Tibial artery (tissue), 4 donors: Measurements from ENCODE around the gene GSS.
"Not testable (repeated sequence)": the region's sequence is repeated elsewhere in the genome, so short reads cannot be mapped to it uniquely, and the experiment has no call there.

ENCODE experiments used
- DNase-seq, 2 donors: peaks; one replicate each; pipeline ENCODE4 v3.0.0-alpha.2; 2019
- H3K27ac ChIP-seq, 2 donors: fragments of 200-600 bp; sonication (generic) in 1 of 2; 1 replicate in 1 of 2; 2 replicates in 1 of 2; pipeline ENCODE4 v1.5.1; 2018 to 2019; ENCODE audit warnings: mild to moderate bottlenecking in 1 of 2
- H3K27me3 ChIP-seq, 2 donors: fragments of 200-600 bp; sonication (generic) in 1 of 2; one replicate each; pipeline versions ENCODE4 v1.5.1 to v1.6.0; 2016 to 2019
- H3K36me3 ChIP-seq, 3 donors: fragments of 200-600 bp; sonication (generic) in 2 of 3; one replicate each; pipeline ENCODE4 v1.5.1; 2016 to 2019; ENCODE audit warnings: mild to moderate bottlenecking in 2 of 3
- H3K4me1 ChIP-seq, 4 donors: fragments of 200-600 bp; sonication (generic) in 2 of 4; 1 replicate in 3 of 4; 2 replicates in 1 of 4; pipeline ENCODE4 v1.5.1; 2016 to 2019
- H3K4me3 ChIP-seq, 2 donors: fragments of 200-600 bp; sonication (generic) in 1 of 2; 1 replicate in 1 of 2; 2 replicates in 1 of 2; pipeline ENCODE4 v1.5.1; 2018 to 2019; ENCODE audit warnings: mild to moderate bottlenecking in 2 of 2
- H3K9me3 ChIP-seq, 3 donors: fragments of 200-600 bp; sonication (generic) in 1 of 3; one replicate each; pipeline ENCODE4 v1.5.1; 2016 to 2019
- intact Hi-C: fragments of 100-400 bp; cut with DNase I; formaldehyde crosslinking; loops from one replicate; pipeline ENCODE4 v1.15.0; 2023; ENCODE audit warnings: low total_unique reads
- TF ChIP-seq, protein P1 (sequence below), 2 experiments: fragments of 200-600 bp in 1 of 2; fragments of 450-650 bp in 1 of 2; IDR thresholded peaks; one replicate each; pipeline ENCODE4 v1.5.1; 2017 to 2019; ENCODE audit warnings: antibody characterized with exemption in 2 of 2, mild to moderate bottlenecking in 1 of 2, moderate library complexity in 1 of 2

The GSS gene

DNA sequence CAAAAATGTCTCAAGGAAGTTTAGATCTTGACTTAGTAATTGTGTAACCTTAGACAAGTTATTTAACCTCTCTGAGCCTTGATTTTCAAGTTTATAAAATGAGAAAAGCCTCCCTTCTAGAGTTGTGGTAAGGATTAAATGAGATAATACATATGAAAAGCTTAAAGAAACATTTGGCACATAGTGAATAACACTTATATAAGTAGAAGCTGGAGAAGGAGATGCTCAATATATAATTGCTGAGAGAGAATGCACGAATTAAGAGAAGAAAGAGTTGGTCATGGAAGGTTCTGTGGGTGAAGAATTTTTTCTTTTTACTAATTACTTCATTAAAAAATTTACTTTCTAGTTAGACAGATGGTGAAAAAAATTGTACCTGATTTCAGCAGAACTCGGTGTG, 73.9 kb downstream of the GSS start:
- H3K4me3 ChIP-seq: no peak overlapping the region
- H3K4me1 ChIP-seq: peaks cover 0 to 28% (median 14%) of the 10 kb centered on the region in 4 donors
- no peak overlapping the region for H3K27ac ChIP-seq
- peaks cover 11 to 29% (median 27%) of the 10 kb centered on the region in 3 donors for H3K36me3 ChIP-seq
- H3K9me3 ChIP-seq: no peaks in the 10 kb centered on the region
- intact Hi-C loops: loop anchor here (5.0 kb wide), 1 partner anchor 201 kb away; no protein-coding TSS in a partner anchor
- DNase-seq: no peak
- TF ChIP-seq, protein P1, sequence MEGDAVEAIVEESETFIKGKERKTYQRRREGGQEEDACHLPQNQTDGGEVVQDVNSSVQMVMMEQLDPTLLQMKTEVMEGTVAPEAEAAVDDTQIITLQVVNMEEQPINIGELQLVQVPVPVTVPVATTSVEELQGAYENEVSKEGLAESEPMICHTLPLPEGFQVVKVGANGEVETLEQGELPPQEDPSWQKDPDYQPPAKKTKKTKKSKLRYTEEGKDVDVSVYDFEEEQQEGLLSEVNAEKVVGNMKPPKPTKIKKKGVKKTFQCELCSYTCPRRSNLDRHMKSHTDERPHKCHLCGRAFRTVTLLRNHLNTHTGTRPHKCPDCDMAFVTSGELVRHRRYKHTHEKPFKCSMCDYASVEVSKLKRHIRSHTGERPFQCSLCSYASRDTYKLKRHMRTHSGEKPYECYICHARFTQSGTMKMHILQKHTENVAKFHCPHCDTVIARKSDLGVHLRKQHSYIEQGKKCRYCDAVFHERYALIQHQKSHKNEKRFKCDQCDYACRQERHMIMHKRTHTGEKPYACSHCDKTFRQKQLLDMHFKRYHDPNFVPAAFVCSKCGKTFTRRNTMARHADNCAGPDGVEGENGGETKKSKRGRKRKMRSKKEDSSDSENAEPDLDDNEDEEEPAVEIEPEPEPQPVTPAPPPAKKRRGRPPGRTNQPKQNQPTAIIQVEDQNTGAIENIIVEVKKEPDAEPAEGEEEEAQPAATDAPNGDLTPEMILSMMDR (IDR thresholded peaks at IDR 0.05): no peak
- H3K27me3 ChIP-seq: no peaks in the 10 kb centered on the region

DNA sequence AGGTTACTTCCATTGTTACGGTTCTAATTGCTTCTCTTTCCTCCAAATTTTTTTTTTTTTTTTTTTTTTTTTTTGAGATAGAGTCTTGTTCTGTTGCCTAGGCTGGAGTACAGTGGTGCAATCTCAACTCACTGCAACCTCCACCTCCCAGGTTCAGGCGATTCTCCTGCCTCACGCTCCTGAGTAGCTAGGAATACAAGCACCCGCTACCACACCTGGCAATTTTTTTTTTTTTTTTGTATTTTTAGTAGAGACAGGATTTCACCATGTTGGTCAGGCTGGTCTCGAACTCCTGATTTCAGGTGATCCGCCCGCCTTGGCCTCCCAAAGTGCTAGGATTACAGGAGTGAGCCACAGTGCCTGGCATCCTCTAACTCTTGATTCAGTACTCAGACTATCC, 74.6 kb downstream of the GSS start:
- intact Hi-C loops: loop anchor here (5.0 kb wide), 1 partner anchor 201 kb away; no protein-coding TSS in a partner anchor
- H3K9me3 ChIP-seq, DNase-seq, H3K27me3 ChIP-seq, H3K4me3 ChIP-seq, H3K27ac ChIP-seq: not testable (repeated sequence)
- Histone ChIP-seq H3K4me1 (peaks cover 0 to 22% (median 11%) of the 10 kb centered on the region in 4 donors), H3K36me3 (peaks cover 11 to 29% (median 27%) of the 10 kb centered on the region in 3 donors)

DNA sequence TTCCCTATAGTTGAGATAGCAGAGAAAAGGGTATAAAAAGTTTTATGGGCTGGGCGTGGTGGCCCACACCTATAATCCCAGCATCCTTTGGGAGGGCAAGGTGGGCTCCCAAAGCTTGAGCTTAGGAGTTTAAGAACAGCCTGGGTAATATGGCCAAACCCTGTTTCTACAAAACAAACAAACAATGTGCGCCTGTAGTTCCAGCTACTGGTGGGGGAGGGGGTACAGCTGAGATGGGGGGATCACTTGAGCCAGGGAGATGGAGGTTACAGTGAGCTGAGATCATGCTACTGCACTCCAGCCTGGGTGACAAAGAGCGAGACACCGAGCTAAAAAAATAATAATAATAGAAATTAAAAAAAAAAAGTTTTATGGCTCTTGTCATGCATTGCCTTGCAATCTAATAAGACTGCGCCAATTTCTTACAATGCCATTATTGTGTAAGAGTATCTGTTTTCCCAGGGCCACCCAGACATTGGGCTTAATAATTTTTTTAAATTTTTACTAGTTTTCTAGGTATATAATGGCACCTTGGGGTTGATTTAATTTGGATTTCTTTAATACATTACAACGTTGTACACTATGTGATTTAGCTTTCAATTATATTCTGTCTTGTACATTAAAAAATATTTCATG, 75.3 kb downstream of the GSS start:
- Histone ChIP-seq H3K27me3 (no peaks in the 10 kb centered on the region), H3K4me3 (no peak overlapping the region), H3K27ac (no peak overlapping the region), H3K4me1 (peaks cover 0 to 27% (median 13%) of the 10 kb centered on the region in 4 donors), H3K9me3 (no peaks in the 10 kb centered on the region), H3K36me3 (peaks cover 11 to 26% (median 25%) of the 10 kb centered on the region in 3 donors)
- intact Hi-C loops: loop anchor here (5.0 kb wide), 1 partner anchor 202 kb away; no protein-coding TSS in a partner anchor
- TF ChIP-seq, protein P1 (IDR thresholded peaks at IDR 0.05): no peak
- no peak for DNase-seq
